ENCODE data around the gene TSPAN31.

TSPAN31 gene

GRCh38 chr12:57776247-57776587 lies 31.4 kb downstream of the TSPAN31 start:
- TF ChIP-seq REST (IDR thresholded peaks at IDR 0.05; ENCODE audit: insufficient read depth in 1 of 2, low read depth in 2 of 2, low read length in 2 of 2): no peak

GRCh38 chr12:57777367-57777766 lies 32.5 kb downstream of the TSPAN31 start:
- no peak for TF ChIP-seq POLR2AphosphoS5 (IDR thresholded peaks at IDR 0.05; ENCODE audit: low read depth, low read length)

- TF ChIP-seq POLR2AphosphoS5 (IDR thresholded peaks at IDR 0.05; ENCODE audit: low read depth, low read length) (no peak), REST (IDR thresholded peaks at IDR 0.05; ENCODE audit: insufficient read depth in 1 of 2, low read depth in 2 of 2, low read length in 2 of 2) (no peak), SIN3A (IDR thresholded peaks at IDR 0.05; ENCODE audit: borderline replicate concordance, insufficient read depth, low read length) (no peak)
These were observed 33.1 kb downstream of the TSPAN31 start for GRCh38 chr12:57777911-57778310.

GRCh38 chr12:57779736-57780135 lies 34.9 kb downstream of the TSPAN31 start:
- TF ChIP-seq REST (IDR thresholded peaks at IDR 0.05; ENCODE audit: insufficient read depth in 1 of 2, low read depth in 2 of 2, low read length in 2 of 2): no peak
- TF ChIP-seq POLR2AphosphoS5 (IDR thresholded peaks at IDR 0.05; ENCODE audit: low read depth, low read length): no peak
- no peak for TF ChIP-seq SIN3A (IDR thresholded peaks at IDR 0.05; ENCODE audit: borderline replicate concordance, insufficient read depth, low read length)
- no peak for TF ChIP-seq FOXP2 (optimal IDR thresholded peaks at IDR 0.05; ENCODE audit: borderline replicate concordance, extremely low read depth, extremely low read length, insufficient read depth)
- TF ChIP-seq TAF1 (IDR thresholded peaks at IDR 0.05; ENCODE audit: borderline replicate concordance, insufficient read depth, low read length): no peak

GRCh38 chr12:57780284-57780897 lies 35.6 kb downstream of the TSPAN31 start:
- TF ChIP-seq POLR2AphosphoS5 (IDR thresholded peaks at IDR 0.05; ENCODE audit: low read depth, low read length) (no peak), SIN3A (IDR thresholded peaks at IDR 0.05; ENCODE audit: borderline replicate concordance, insufficient read depth, low read length) (no peak), FOXP2 (optimal IDR thresholded peaks at IDR 0.05; ENCODE audit: borderline replicate concordance, extremely low read depth, extremely low read length, insufficient read depth) (no peak), REST (IDR thresholded peaks at IDR 0.05; ENCODE audit: insufficient read depth in 1 of 2, low read depth in 2 of 2, low read length in 2 of 2) (no peak), TAF1 (IDR thresholded peaks at IDR 0.05; ENCODE audit: borderline replicate concordance, insufficient read depth, low read length) (no peak)

- no peak for TF ChIP-seq REST (IDR thresholded peaks at IDR 0.05; ENCODE audit: insufficient read depth in 1 of 2, low read depth in 2 of 2, low read length in 2 of 2)
- no peak for TF ChIP-seq TAF1 (IDR thresholded peaks at IDR 0.05; ENCODE audit: borderline replicate concordance, insufficient read depth, low read length)
- no peak for TF ChIP-seq POLR2AphosphoS5 (IDR thresholded peaks at IDR 0.05; ENCODE audit: low read depth, low read length)
- TF ChIP-seq FOXP2 (optimal IDR thresholded peaks at IDR 0.05; ENCODE audit: borderline replicate concordance, extremely low read depth, extremely low read length, insufficient read depth): no peak
- no peak for TF ChIP-seq SIN3A (IDR thresholded peaks at IDR 0.05; ENCODE audit: borderline replicate concordance, insufficient read depth, low read length)
These were observed 36.4 kb downstream of the TSPAN31 start for GRCh38 chr12:57781244-57781643.
